ENCODE data around the gene CFAP210. TPM values are rescaled to one million over a fixed set of nuclear protein-coding genes. Genes with fewer than 3 reads are reported as not detected.

CFAP210 gene
- total and polyA plus RNA-seq, 9 of the 15 experiments (the other 6 are each of a cell fraction or from before 2014, with no cell fraction given), result 0.75 to 3.6 (median 1.3) TPM

- TF ChIP-seq LCOR (CRISPR knock-in tag; IDR thresholded peaks at IDR 0.05), result peak; percentile 25; the same call in 1 of the 2 replicates
- TF ChIP-seq CREM (IDR thresholded peaks at IDR 0.05; ENCODE audit: low read depth), result peak; percentile 98
Observed at GRCh38 chr2:169694113-169694893, at the start of gene CFAP210, which contains the start of gene PHOSPHO2 (continued).

- WGBS (ENCODE audit: insufficient coverage, low coverage, missing lambda C conversion rate), result 92% methylated on average over 4 of the region's 4 CpGs
- no peaks in the 10 kb centered on the region for H3K27me3 ChIP-seq (ENCODE audit: control insufficient read depth in 2 of 2, insufficient read depth in 2 of 2, low read length in 2 of 2)
- TF ChIP-seq SNRNP70 (optimal IDR thresholded peaks at IDR 0.05; ENCODE audit: low read depth, low read length) (no peak), CHD7 (IDR thresholded peaks at IDR 0.05; ENCODE audit: low read depth, low read length) (no peak), ZNF316 (IDR thresholded peaks at IDR 0.05) (no peak), USF1 (CRISPR knock-in tag; IDR thresholded peaks at IDR 0.05) (no peak), SAFB2 (IDR thresholded peaks at IDR 0.05; ENCODE audit: borderline replicate concordance, low read depth, low read length, severe bottlenecking) (no peak), ELF2 (CRISPR knock-in tag; IDR thresholded peaks at IDR 0.05) (no peak)
Observed at GRCh38 chr2:169743549-169743948, 49.3 kb upstream of the CFAP210 start.

More at GRCh38 chr2:169743549-169743948, 49.3 kb upstream of the CFAP210 start:
- no peak overlapping the region for H2AFZ ChIP-seq (ENCODE audit: low read depth, low read length)
- no peak overlapping the region for H3K4me3 ChIP-seq
- intact Hi-C loops (cut with micrococcal nuclease) (no loop called here), in situ Hi-C loops (cut with MboI) (no loop called here)
- no peak overlapping the region for H3K27ac ChIP-seq (ENCODE audit: extremely low read depth, low read depth, low read length)
- no peaks in the 10 kb centered on the region for H3K9me1 ChIP-seq (ENCODE audit: control insufficient read depth, insufficient read depth, low read length)
- DNase-seq (ENCODE audit: extremely low read depth in 1 of 4, low spot score in 3 of 4), result no peak
- ChIA-PET CTCF (ENCODE audit: low intra/inter-chr PET ratio) (no interaction called here), POLR2A (interaction anchor here (0.6 to 7.4 kb wide), 2 partner anchors 8 to 189 kb away, joined by 3 to 51 read pairs; partner anchors contain the start of gene KLHL23)
- H3K9me3 ChIP-seq (replicated peaks; ENCODE audit: control insufficient read depth, insufficient read depth, low read depth, low read length), result no peaks in the 10 kb centered on the region
- FAIRE-seq, result no peak
- H3K79me2 ChIP-seq (ENCODE audit: control insufficient read depth, insufficient read depth, low read length), result peaks cover 13% of the 10 kb centered on the region; the same call in 2 of the 3 replicates
- H3K9ac ChIP-seq (ENCODE audit: insufficient read depth in 1 of 2, low read depth in 2 of 2, low read length in 2 of 2), result no peak overlapping the region
- H3K36me3 ChIP-seq (ENCODE audit: control insufficient read depth, insufficient read depth, low read length), result peaks cover 77% of the 10 kb centered on the region
- no peaks in the 10 kb centered on the region for H4K20me1 ChIP-seq (replicated peaks; ENCODE audit: control insufficient read depth, insufficient read depth, low read length)
- BruUV-seq (replicated peaks), result no TSS peak
- H3K4me2 ChIP-seq (ENCODE audit: insufficient read depth, low read length), result no peak overlapping the region
- H3K4me1 ChIP-seq (replicated peaks in 1 of 2; ENCODE audit: control insufficient read depth in 2 of 2, insufficient read depth in 2 of 2, low read length in 2 of 2), result no peaks in the 10 kb centered on the region
- ATAC-seq, result no peak
